K562 (cell line): Measurements from ENCODE around the gene RARG. TPM values are rescaled to one million over a fixed set of nuclear protein-coding genes. Genes with fewer than 3 reads are reported as not detected.
A peak's percentile ranks its signal among the peaks of the same experiment; 100 is the strongest.

Experiments
- ATAC-seq: fragments of 200-7000 bp; cut with Tn5 transposase; 3 replicates; pipeline ENCODE4 v1.9.1; 2020; ENCODE audit warnings: moderate library complexity
- BruUV-seq: library from RNA; stranded (reverse); fragments of 400-500 nt; replicated peaks from 2 replicates; lab custom pipeline; 2021; lab: Mats Ljungman, UMichigan
- CTCF ChIA-PET: fragments of 300-600 bp; formaldehyde crosslinking; extraction: SDS; loops from one replicate; lab custom pipeline; 2021; ENCODE audit warnings: low intra/inter-chr PET ratio; lab: Yijun Ruan, JAX
- POLR2A ChIA-PET: fragments of 300-600, 350-650 bp; sonication (Branson Sonifier 250); formaldehyde crosslinking; extraction: SDS; loops from one replicate; lab custom pipeline; 2021; ENCODE audit warnings: antibody characterized with exemption, inconsistent platforms; lab: Yijun Ruan, JAX
- DNase-seq, 4 experiments: peaks; one replicate each; pipeline versions ENCODE4 v3.0.0 to v3.0.0-alpha.2; 2011 to 2018; ENCODE audit warnings: low spot score in 3 of 4, mixed read lengths in 3 of 4; ENCODE audit errors: extremely low read depth in 1 of 4
- FAIRE-seq: peaks from 2 replicates; lab custom pipeline; 2011; peaks lifted over from hg19 to GRCh38; lab: Jason Lieb, UNC
- H2AFZ ChIP-seq: 2 replicates; pipeline ENCODE4 v1.6.0; 2011; ENCODE audit warnings: low read depth, low read length, control low read depth, inconsistent platforms
- H3K27ac ChIP-seq: fragments of 200-600 bp; 3 replicates; pipeline ENCODE4 v1.8.0; 2011; ENCODE audit warnings: low read depth, mild to moderate bottlenecking, control low read depth, inconsistent platforms, low read length, moderate library complexity, mixed read lengths; ENCODE audit errors: extremely low read depth
- H3K27me3 ChIP-seq, 2 experiments: fragments of 300-600 bp in 1 of 2; 2 replicates in 1 of 2; 3 replicates in 1 of 2; pipeline versions ENCODE4 v1.6.0 to v1.8.0; 2011; ENCODE audit warnings: inconsistent platforms in 2 of 2, low read length in 2 of 2, mild to moderate bottlenecking in 1 of 2, mixed read lengths in 1 of 2, moderate library complexity in 1 of 2; ENCODE audit not compliant: control insufficient read depth in 2 of 2, insufficient read depth in 2 of 2
- H3K36me3 ChIP-seq: fragments of 300-600 bp; 3 replicates; pipeline ENCODE4 v1.8.0; 2011; ENCODE audit warnings: mild to moderate bottlenecking, low read length, inconsistent platforms; ENCODE audit not compliant: control insufficient read depth, insufficient read depth
- H3K4me1 ChIP-seq, 2 experiments: fragments of 200-600 bp in 1 of 2; replicated peaks in 1 of 2; 2 replicates in 1 of 2; 3 replicates in 1 of 2; pipeline versions ENCODE4 v1.5.1 to v1.8.0; 2011; ENCODE audit warnings: inconsistent platforms in 2 of 2, low read length in 2 of 2, mild to moderate bottlenecking in 1 of 2, mixed read lengths in 1 of 2, moderate library complexity in 1 of 2; ENCODE audit not compliant: control insufficient read depth in 2 of 2, insufficient read depth in 2 of 2
- H3K4me2 ChIP-seq: 2 replicates; pipeline ENCODE4 v1.6.1; 2011; ENCODE audit warnings: low read length, control low read depth, inconsistent platforms, mixed read lengths; ENCODE audit not compliant: insufficient read depth
- H3K4me3 ChIP-seq: fragments of 200-600 bp; sonication (generic), shearing (Covaris generic); 2 replicates; pipeline ENCODE4 v1.5.1; 2016; ENCODE audit warnings: control low read depth, inconsistent platforms
- H3K79me2 ChIP-seq: fragments of 200-600 bp; 3 replicates; pipeline ENCODE4 v1.8.0; 2011; ENCODE audit warnings: low read length, inconsistent platforms; ENCODE audit not compliant: control insufficient read depth, insufficient read depth
- H3K9ac ChIP-seq, 2 experiments: 2 replicates each; pipeline versions ENCODE4 v1.6.0 to v1.6.1; 2011; ENCODE audit warnings: low read depth in 2 of 2, low read length in 2 of 2, control low read depth in 1 of 2, inconsistent platforms in 1 of 2, mild to moderate bottlenecking in 1 of 2, mixed read lengths in 1 of 2; ENCODE audit not compliant: insufficient read depth in 1 of 2
- H3K9me1 ChIP-seq: one replicate; pipeline ENCODE4 v1.6.0; 2011; ENCODE audit warnings: inconsistent platforms, mild to moderate bottlenecking, low read length, moderate library complexity; ENCODE audit not compliant: control insufficient read depth, insufficient read depth
- H3K9me3 ChIP-seq: replicated peaks from 2 replicates; pipeline ENCODE4 v1.5.1; 2011; ENCODE audit warnings: low read depth, low read length, inconsistent platforms; ENCODE audit not compliant: control insufficient read depth, insufficient read depth
- H4K20me1 ChIP-seq: replicated peaks from 2 replicates; pipeline ENCODE4 v1.6.1; 2011; ENCODE audit warnings: low read length, inconsistent platforms, mixed read lengths; ENCODE audit not compliant: control insufficient read depth, insufficient read depth
- CBX1 ChIP-seq: sonication (generic); IDR thresholded peaks from 2 replicates; pipeline ENCODE4 v1.6.1; 2016; ENCODE audit warnings: antibody characterized with exemption, low read depth, mild to moderate bottlenecking
- CUX1 ChIP-seq: fragments of 200-800 bp; sonication (Bioruptor generic); IDR thresholded peaks from 2 replicates; pipeline ENCODE4 v1.6.1; 2016; ENCODE audit warnings: missing genetic modification characterization, missing compliant biosample characterization
- ELK3 ChIP-seq: fragments of 450-650 bp; formaldehyde crosslinking; IDR thresholded peaks from 2 replicates; pipeline ENCODE4 v1.4.0; 2020; ENCODE audit warnings: mild to moderate bottlenecking
- FIP1L1 ChIP-seq: fragments of 200-400 bp; formaldehyde crosslinking; IDR thresholded peaks from 2 replicates; pipeline ENCODE4 v1.6.1; 2018; ENCODE audit warnings: mild to moderate bottlenecking, low read depth, low read length; ENCODE audit not compliant: poor library complexity, severe bottlenecking
- GATAD2B ChIP-seq: fragments of 450-650 bp; IDR thresholded peaks from 2 replicates; pipeline ENCODE4 v1.6.1; 2017; ENCODE audit warnings: mild to moderate bottlenecking, borderline replicate concordance
- NR2F6 ChIP-seq: fragments of 450-650 bp; formaldehyde crosslinking; IDR thresholded peaks from 2 replicates; pipeline ENCODE4 v1.4.0; 2020; ENCODE audit warnings: mild to moderate bottlenecking
- SNRNP70 ChIP-seq: fragments of 200-400 bp; formaldehyde crosslinking; optimal IDR thresholded peaks from 2 replicates; pipeline ENCODE3; 2017; ENCODE audit warnings: low read depth, low read length
- TAF9B ChIP-seq: fragments of 450-650 bp; IDR thresholded peaks from 2 replicates; pipeline ENCODE4 v1.6.1; 2018; ENCODE audit warnings: mild to moderate bottlenecking; ENCODE audit not compliant: partially characterized antibody
- ZNF140 ChIP-seq: fragments of 250-450 bp; sonication (Bioruptor Pico); IDR thresholded peaks from 2 replicates; pipeline ENCODE4 v1.8.0; 2021; ENCODE audit warnings: moderate library complexity, mild to moderate bottlenecking, inconsistent platforms
- ZNF253 ChIP-seq: fragments of 250-450 bp; sonication (Bioruptor Pico); conservative IDR thresholded peaks from 2 replicates; pipeline ENCODE4 v1.6.1; 2021; ENCODE audit warnings: mild to moderate bottlenecking
- ZNF586 ChIP-seq: fragments of 450-650 bp; formaldehyde crosslinking; conservative IDR thresholded peaks from 2 replicates; pipeline ENCODE4 v1.4.0; 2020; ENCODE audit warnings: mild to moderate bottlenecking, moderate library complexity
- WGBS: fragments of 100-300 bp; shearing (Covaris generic); methylation state at CpG from one replicate; pipeline ENCODE4 v1.1.6; 2016; ENCODE audit warnings: low coverage, mixed read lengths; ENCODE audit not compliant: insufficient coverage; ENCODE audit errors: missing lambda C conversion rate; 5-methylcytosine and 5-hydroxymethylcytosine counted together
- in situ Hi-C: fragments of 300-500 bp; cut with MboI; formaldehyde crosslinking; loops from 4 replicates; pipeline ENCODE4 v1.15.0; 2018; ENCODE audit warnings: inconsistent platforms, mixed read lengths
- intact Hi-C: fragments of 100-400 bp; cut with micrococcal nuclease; formaldehyde crosslinking; loops from 2 replicates; pipeline ENCODE4 v1.14.2; 2022
- polyA plus RNA-seq, 8 experiments: library from polyadenylated mRNA; depleted of rRNA in 4 of 8; stranded (reverse) in 5 of 8; unstranded in 3 of 8; fragments of >200 nt; fragmentation: Nextera tagmentation in 2 of 8; fragmentation: Illumina TruSeq in 1 of 8; extraction: Ambion mirVana in 2 of 8; extraction: Trizol in 1 of 8; gene quantifications; 2 replicates each; pipeline versions ENCODE4 v1.2.1 to v1.2.3, GENCODE V29; 2011 to 2014; ENCODE audit warnings: inconsistent platforms in 1 of 8, missing spikeins in 1 of 8
- total RNA-seq, 7 experiments: library from RNA; depleted of rRNA in 6 of 7; stranded (reverse); fragments of >200 nt in 6 of 7; fragmentation: Illumina TruSeq in 2 of 7; extraction: Trizol in 2 of 7; gene quantifications; 2 replicates each; pipeline versions ENCODE4 v1.2.1 to v1.2.3, GENCODE V29; 2011 to 2021; ENCODE audit warnings: low replicate concordance in 1 of 7
- TF ChIP-seq, protein P1 (sequence below): sonication (generic); formaldehyde crosslinking; IDR thresholded peaks from 2 replicates; pipeline ENCODE4 v1.9.0; 2022; ENCODE audit warnings: mild to moderate bottlenecking, missing genetic modification reagents
- TF ChIP-seq, protein P2 (sequence below): fragments of 250-450 bp; sonication (Bioruptor Pico); IDR thresholded peaks from 2 replicates; pipeline ENCODE4 v1.4.0; 2020

Gene RARG
- total and polyA plus RNA-seq, 9 of the 15 experiments (the other 6 are each of a cell fraction or from before 2014, with no cell fraction given) = 0.18 to 7.6 (median 3.8) TPM

GRCh38 chr12:53253298-53253697 is 21.3 kb upstream of the RARG start:
- Histone ChIP-seq H3K9me3 (no peaks in the 10 kb centered on the region), H3K27me3 (no peaks in the 10 kb centered on the region), H3K9me1 (no peaks in the 10 kb centered on the region), H3K9ac (peak overlapping the region; percentile 81 to 98), H3K79me2 (peaks cover 27% of the 10 kb centered on the region), H3K27ac (no peak overlapping the region; the same call in 1 of the 3 replicates), H3K36me3 (peaks cover 19% of the 10 kb centered on the region; the same call in 2 of the 3 replicates), H3K4me2 (peak overlapping the region; percentile 97), H2AFZ (no peak overlapping the region), H3K4me1 (peaks cover 23 to 29% of the 10 kb centered on the region in 2 experiments; a peak in 4 of 5 replicates), H4K20me1 (no peaks in the 10 kb centered on the region), H3K4me3 (peak overlapping the region; percentile 96)
- no peak for DNase-seq
- CTCF ChIA-PET = no interaction called here
- intact Hi-C loops = no loop called here
- 80% methylated on average over 11 of the region's 13 CpGs for WGBS
- no peak for ATAC-seq
- POLR2A ChIA-PET = interaction anchor here (0.6 to 3.0 kb wide), 4 partner anchors 9 to 58 kb away, joined by 3 to 9 read pairs (median 6); partner anchors contain the start of gene ESPL1
- no TSS peak for BruUV-seq
- FAIRE-seq = no peak
- in situ Hi-C loops = no loop called here
- no peak for TF ChIP-seq FIP1L1
- no peak for TF ChIP-seq ZNF253
- no peak for TF ChIP-seq TAF9B
- no peak for TF ChIP-seq CUX1
- TF ChIP-seq SNRNP70 = no peak
- TF ChIP-seq GATAD2B = no peak
- no peak for TF ChIP-seq CBX1
- TF ChIP-seq, protein P1, sequence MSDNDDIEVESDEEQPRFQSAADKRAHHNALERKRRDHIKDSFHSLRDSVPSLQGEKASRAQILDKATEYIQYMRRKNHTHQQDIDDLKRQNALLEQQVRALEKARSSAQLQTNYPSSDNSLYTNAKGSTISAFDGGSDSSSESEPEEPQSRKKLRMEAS (CRISPR knock-in tag) = peak; percentile 15; the same call in 1 of the 2 replicates
- no peak for TF ChIP-seq ZNF586 (CRISPR knock-in tag)
- TF ChIP-seq ZNF140 (CRISPR knock-in tag) = no peak
- no peak for TF ChIP-seq ELK3
- no peak for TF ChIP-seq NR2F6
- TF ChIP-seq, protein P2, sequence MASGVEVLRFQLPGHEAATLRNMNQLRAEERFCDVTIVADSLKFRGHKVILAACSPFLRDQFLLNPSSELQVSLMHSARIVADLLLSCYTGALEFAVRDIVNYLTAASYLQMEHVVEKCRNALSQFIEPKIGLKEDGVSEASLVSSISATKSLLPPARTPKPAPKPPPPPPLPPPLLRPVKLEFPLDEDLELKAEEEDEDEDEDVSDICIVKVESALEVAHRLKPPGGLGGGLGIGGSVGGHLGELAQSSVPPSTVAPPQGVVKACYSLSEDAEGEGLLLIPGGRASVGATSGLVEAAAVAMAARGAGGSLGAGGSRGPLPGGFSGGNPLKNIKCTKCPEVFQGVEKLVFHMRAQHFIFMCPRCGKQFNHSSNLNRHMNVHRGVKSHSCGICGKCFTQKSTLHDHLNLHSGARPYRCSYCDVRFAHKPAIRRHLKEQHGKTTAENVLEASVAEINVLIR (CRISPR knock-in tag) = no peak
